Coronary artery (tissue), 2 donors: Measurements from ENCODE around the gene GAS2L1.

Experiments
- DNase-seq: peaks from one replicate; pipeline ENCODE4 v3.0.0-alpha.2; 2017; ENCODE audit warnings: low spot score
- H3K27ac ChIP-seq, 2 donors: fragments of 200-600 bp; sonication (generic); one replicate each; pipeline ENCODE4 v1.5.1; 2016 to 2019
- H3K4me3 ChIP-seq: fragments of 200-600 bp; sonication (generic); 2 replicates; pipeline ENCODE4 v1.5.1; 2016; ENCODE audit warnings: mild to moderate bottlenecking, moderate library complexity
- CTCF ChIP-seq: fragments of 200-600 bp; sonication (generic); IDR thresholded peaks from one replicate; pipeline ENCODE4 v1.5.1; 2019; ENCODE audit warnings: antibody characterized with exemption

The GAS2L1 gene

GRCh38 chr22:29359469-29359868 lies 53.0 kb downstream of the GAS2L1 start:
- Histone ChIP-seq H3K4me3 (no peak overlapping the region), H3K27ac (no peak overlapping the region)
- peak; percentile 33 for TF ChIP-seq CTCF
- DNase-seq: no peak
